Measurements from ENCODE around the gene DYRK2. TPM values are rescaled to one million over a fixed set of nuclear protein-coding genes. Genes with fewer than 3 reads are reported as not detected.

Gene DYRK2
- total and polyA plus RNA-seq, 3 donors from 2014 or later, result 14.6 to 18.4 (median 17.4) TPM

DNA sequence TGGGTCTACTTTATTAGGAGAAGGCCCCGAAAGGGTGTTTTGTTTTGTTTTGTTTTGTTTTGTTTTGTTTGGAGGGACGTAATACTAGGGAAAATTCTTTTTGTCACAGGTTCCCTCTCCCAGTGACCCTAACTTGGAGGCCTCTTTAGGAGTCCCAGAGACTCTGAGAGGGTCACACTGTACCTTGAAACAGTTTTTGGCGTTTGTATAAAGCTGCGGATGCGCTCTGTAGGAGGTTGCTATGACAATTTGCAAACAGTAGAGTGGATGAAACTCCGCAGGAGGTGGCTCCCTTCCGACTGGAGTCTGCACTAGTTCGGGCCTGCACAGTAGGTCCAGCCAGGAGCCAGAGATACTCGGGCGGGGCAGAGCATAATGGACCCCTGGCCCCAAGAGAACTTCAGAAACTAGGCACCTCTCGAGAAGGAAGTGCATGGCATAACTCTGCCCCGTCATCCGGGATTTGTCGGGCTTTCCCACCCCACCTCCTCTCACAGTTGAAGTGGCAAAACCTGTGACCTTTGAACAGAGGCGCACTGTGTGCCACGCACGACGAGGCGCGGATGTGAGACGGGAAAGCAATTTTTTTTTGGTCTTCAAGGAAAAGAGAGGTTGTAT, 1.3 kb upstream of the DYRK2 start:
- H3K27ac ChIP-seq, result peak overlapping the region; percentile 78 to 87
- no peak for TF ChIP-seq POLR2A (IDR thresholded peaks at IDR 0.05)
- no peak for TF ChIP-seq CTCF (IDR thresholded peaks at IDR 0.05)
- intact Hi-C loops (cut with DNase I; ENCODE audit: low total_unique reads), result no loop called here
- H3K4me1 ChIP-seq, result peaks cover 20% of the 10 kb centered on the region
- DNase-seq, result peak; percentile 24
- no peaks in the 10 kb centered on the region for H3K9me3 ChIP-seq
- H3K27me3 ChIP-seq, result no peaks in the 10 kb centered on the region
- no peaks in the 10 kb centered on the region for H3K36me3 ChIP-seq (ENCODE audit: low read depth, missing control alignments)
- peak overlapping the region; percentile 88 to 97 for H3K4me3 ChIP-seq
- 19 to 25% methylated on average over 14 to 21 of the region's 21 CpGs for WGBS, 2 donors

DNA sequence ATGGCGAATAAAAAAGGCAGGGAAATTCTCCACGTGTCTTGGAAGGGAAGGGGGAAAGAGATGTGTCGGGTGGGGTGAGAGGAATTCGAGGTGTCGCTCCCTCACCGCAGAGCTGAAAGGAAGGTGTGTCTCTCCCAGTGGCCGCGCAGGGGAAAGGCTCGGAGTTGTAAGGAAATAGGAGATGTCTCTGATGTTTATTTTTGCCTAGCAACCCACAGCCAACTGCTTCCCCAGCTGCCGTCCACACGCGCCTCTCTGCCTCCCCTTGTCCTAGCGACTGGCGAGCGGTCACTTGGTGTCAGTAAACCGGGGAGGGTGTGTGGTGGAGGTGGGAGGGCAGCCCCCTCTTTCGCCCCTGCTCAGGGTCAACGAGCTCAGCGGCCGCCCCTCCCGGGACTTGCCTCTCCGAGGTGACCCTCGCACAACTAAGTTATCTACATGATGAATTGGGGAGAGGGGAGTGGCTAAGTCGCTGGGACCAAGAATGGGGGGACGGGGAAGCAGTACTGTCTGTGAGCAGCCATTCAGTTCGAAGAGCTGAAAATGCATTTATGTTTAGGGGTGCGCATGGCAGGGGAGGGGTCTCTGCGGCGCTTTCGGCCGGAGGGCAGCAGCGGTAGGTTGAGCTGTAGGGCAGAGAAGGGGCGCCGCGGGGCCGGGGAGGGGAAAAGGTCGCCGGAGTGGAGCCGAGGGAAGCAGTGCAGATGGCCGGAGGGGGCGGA, 585 bp upstream of the DYRK2 start:
- no peaks in the 10 kb centered on the region for H3K9me3 ChIP-seq
- no peaks in the 10 kb centered on the region for H3K36me3 ChIP-seq (ENCODE audit: low read depth, missing control alignments)
- 1 to 2% methylated on average over 24 to 41 of the region's 41 CpGs for WGBS, 2 donors
- peak overlapping the region; percentile 78 to 87 for H3K27ac ChIP-seq
- H3K4me1 ChIP-seq, result peaks cover 20% of the 10 kb centered on the region
- intact Hi-C loops (cut with DNase I; ENCODE audit: low total_unique reads), result no loop called here
- peak overlapping the region; percentile 88 to 97 for H3K4me3 ChIP-seq
- H3K27me3 ChIP-seq, result no peaks in the 10 kb centered on the region
- peak; percentile 85 for DNase-seq
- no peak for TF ChIP-seq POLR2A (IDR thresholded peaks at IDR 0.05)
- TF ChIP-seq CTCF (IDR thresholded peaks at IDR 0.05), result peak in 1 of 3 experiments; percentile 26

DNA sequence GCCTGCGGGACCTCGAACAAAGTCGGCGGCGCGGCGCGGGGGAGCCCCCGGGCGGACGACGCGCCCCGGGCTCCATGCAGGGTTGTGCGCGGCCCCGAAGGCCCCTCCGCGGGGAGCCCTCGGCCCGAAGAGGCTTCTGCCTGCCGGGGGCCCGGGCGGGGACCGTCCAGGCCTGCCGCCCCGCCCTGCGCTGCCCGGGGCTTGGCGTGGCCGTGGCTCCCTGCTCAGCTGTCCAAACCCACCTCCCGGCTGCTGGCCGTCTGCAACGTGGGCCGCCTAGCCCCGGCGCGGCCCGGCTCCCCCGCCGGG, 670 bp downstream of the DYRK2 start:
- peak overlapping the region; percentile 86 to 96 for H3K27ac ChIP-seq
- WGBS, 2 donors, result 0% methylated on average over 39 of the region's 41 CpGs; no CpG with 5 or more reads in 1 of the 2 donors
- DNase-seq, result no peak
- TF ChIP-seq POLR2A (IDR thresholded peaks at IDR 0.05) (no peak), CTCF (IDR thresholded peaks at IDR 0.05) (no peak)
- H3K27me3 ChIP-seq, result no peaks in the 10 kb centered on the region
- H3K4me1 ChIP-seq, result peaks cover 20% of the 10 kb centered on the region
- intact Hi-C loops (cut with DNase I; ENCODE audit: low total_unique reads), result no loop called here
- peak overlapping the region; percentile 88 to 97 for H3K4me3 ChIP-seq
- H3K36me3 ChIP-seq (ENCODE audit: low read depth, missing control alignments), result no peaks in the 10 kb centered on the region
- H3K9me3 ChIP-seq, result no peaks in the 10 kb centered on the region

DNA sequence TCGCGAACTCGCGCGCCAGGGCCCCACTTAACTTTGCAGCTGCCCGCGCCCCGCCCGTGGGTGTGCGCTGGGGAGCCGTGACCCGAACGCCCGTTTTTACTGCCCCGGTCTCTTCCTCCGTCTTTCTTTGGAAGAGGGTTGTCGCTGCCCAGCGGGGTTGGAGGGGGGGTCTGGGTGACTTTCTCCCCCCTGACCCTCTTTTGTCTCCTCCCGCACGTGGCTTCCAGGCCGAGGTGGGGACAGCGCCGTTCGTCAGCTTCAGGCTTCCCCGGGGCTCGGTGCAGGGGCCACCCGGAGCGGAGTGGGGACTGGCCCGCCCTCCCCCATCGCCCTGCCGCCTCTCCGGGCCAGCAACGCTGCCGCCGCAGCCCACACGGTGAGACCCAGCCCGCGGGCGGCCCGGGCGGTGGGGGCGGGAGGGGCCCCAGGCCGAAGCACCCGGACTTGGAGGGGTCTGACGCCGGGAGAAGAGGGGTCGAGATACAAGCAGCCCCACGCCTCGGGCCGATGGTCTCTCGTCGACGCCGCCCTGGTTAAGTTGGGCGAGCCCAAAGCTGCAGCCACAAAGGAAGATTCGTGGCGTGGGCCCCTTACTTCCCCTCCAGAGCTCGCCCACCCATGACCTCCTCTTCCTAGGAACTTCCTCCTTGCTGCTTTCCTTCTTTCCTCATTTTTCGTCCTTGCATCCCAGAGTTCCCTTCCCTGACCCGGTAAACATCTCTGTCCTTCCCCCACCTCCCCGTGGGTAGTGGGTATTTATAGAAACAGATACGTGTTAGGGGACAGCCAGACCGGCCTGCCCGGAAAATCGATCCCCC, 1.2 kb downstream of the DYRK2 start:
- Histone ChIP-seq H3K9me3 (no peaks in the 10 kb centered on the region), H3K27me3 (no peaks in the 10 kb centered on the region), H3K27ac (peak overlapping the region; percentile 86 to 96), H3K4me1 (peaks cover 20% of the 10 kb centered on the region), H3K36me3 (ENCODE audit: low read depth, missing control alignments) (no peaks in the 10 kb centered on the region), H3K4me3 (peak overlapping the region; percentile 88 to 97)
- intact Hi-C loops (cut with DNase I; ENCODE audit: low total_unique reads), result no loop called here
- no peak for TF ChIP-seq POLR2A (IDR thresholded peaks at IDR 0.05)
- no peak for TF ChIP-seq CTCF (IDR thresholded peaks at IDR 0.05)
- 0 to 1% methylated on average over 18 to 64 of the region's 65 CpGs for WGBS, 2 donors
- peak; percentile 41 for DNase-seq
